Thoracic aorta (tissue), 2 donors: Measurements from ENCODE around the gene LHB. TPM values are rescaled to one million over a fixed set of nuclear protein-coding genes. Genes with fewer than 3 reads are reported as not detected.

Source experiments
- ATAC-seq: fragments of 150-250 bp; one replicate; pipeline ENCODE4 v1.8.0; 2017; ENCODE audit warnings: low read depth; ENCODE audit not compliant: insufficient number of reproducible peaks, low FRiP score
- DNase-seq: peaks from one replicate; pipeline ENCODE4 v3.0.0-alpha.2; 2020; ENCODE audit warnings: low spot score
- H3K27ac ChIP-seq, 2 donors: fragments of 200-600 bp; sonication (generic); 1 replicate in 1 of 2; 2 replicates in 1 of 2; pipeline ENCODE4 v1.5.1; 2016; ENCODE audit warnings: mild to moderate bottlenecking in 2 of 2, moderate library complexity in 2 of 2
- H3K27me3 ChIP-seq: fragments of 200-600 bp; sonication (generic); replicated peaks from 2 replicates; pipeline ENCODE4 v1.6.0; 2016; ENCODE audit warnings: mild to moderate bottlenecking; ENCODE audit not compliant: insufficient read depth
- H3K36me3 ChIP-seq: fragments of 200-600 bp; sonication (generic); one replicate; pipeline ENCODE4 v1.5.1; 2016
- H3K4me1 ChIP-seq, 2 donors: fragments of 200-600 bp; sonication (generic); 1 replicate in 1 of 2; 2 replicates in 1 of 2; pipeline versions ENCODE4 v1.5.1 to v1.6.0; 2016; ENCODE audit warnings: low read depth in 2 of 2, mild to moderate bottlenecking in 1 of 2; ENCODE audit not compliant: control insufficient read depth in 1 of 2
- H3K4me3 ChIP-seq: fragments of 200-600 bp; sonication (generic); 2 replicates; pipeline ENCODE4 v1.5.1; 2016; ENCODE audit warnings: mild to moderate bottlenecking
- H3K9me3 ChIP-seq: fragments of 200-600 bp; sonication (generic); 2 replicates; pipeline ENCODE4 v1.5.1; 2016
- CTCF ChIP-seq: fragments of 200-600 bp; sonication (generic); IDR thresholded peaks from one replicate; pipeline ENCODE4 v1.5.1; 2019; ENCODE audit warnings: antibody characterized with exemption
- total RNA-seq, 2 donors: library from RNA; depleted of rRNA; stranded (reverse); fragments of >200 nt; gene quantifications; one replicate each; pipeline versions ENCODE4 v1.1.0 to v1.2.3, GENCODE V29; 2016

The LHB gene
- total RNA-seq, 2 donors from 2014 or later = not detected

GRCh38 chr19:49017666-49018351, 918 bp upstream of the LHB start:
- Histone ChIP-seq H3K9me3 (no peaks in the 10 kb centered on the region), H3K27me3 (no peaks in the 10 kb centered on the region), H3K4me1 (peaks cover 15 to 24% of the 10 kb centered on the region in 2 donors), H3K27ac (no peak overlapping the region), H3K4me3 (peak overlapping the region; percentile 73), H3K36me3 (peaks cover 5% of the 10 kb centered on the region)
- TF ChIP-seq CTCF = peak; percentile 54
- no peak for DNase-seq
- ATAC-seq = no peak

GRCh38 chr19:49016067-49016839, 638 bp downstream of the LHB start:
- no peaks in the 10 kb centered on the region for H3K9me3 ChIP-seq
- H3K27ac ChIP-seq = no peak overlapping the region
- H3K4me1 ChIP-seq = peaks cover 15 to 24% of the 10 kb centered on the region in 2 donors
- peaks cover 12% of the 10 kb centered on the region for H3K36me3 ChIP-seq
- ATAC-seq = no peak
- no peaks in the 10 kb centered on the region for H3K27me3 ChIP-seq
- H3K4me3 ChIP-seq = no peak overlapping the region
- DNase-seq = no peak
- no peak for TF ChIP-seq CTCF

GRCh38 chr19:49014870-49015255, 2.0 kb downstream of the LHB start:
- no peak for TF ChIP-seq CTCF
- no peaks in the 10 kb centered on the region for H3K9me3 ChIP-seq
- no peak for DNase-seq
- peaks cover 15 to 24% of the 10 kb centered on the region in 2 donors for H3K4me1 ChIP-seq
- peaks cover 25% of the 10 kb centered on the region for H3K36me3 ChIP-seq
- ATAC-seq = no peak
- H3K4me3 ChIP-seq = no peak overlapping the region
- no peaks in the 10 kb centered on the region for H3K27me3 ChIP-seq
- H3K27ac ChIP-seq = no peak overlapping the region

GRCh38 chr19:49014123-49014869, 2.6 kb downstream of the LHB start:
- peaks cover 29% of the 10 kb centered on the region for H3K36me3 ChIP-seq
- no peaks in the 10 kb centered on the region for H3K9me3 ChIP-seq
- peaks cover 11 to 20% of the 10 kb centered on the region in 2 donors for H3K4me1 ChIP-seq
- H3K27me3 ChIP-seq = no peaks in the 10 kb centered on the region
- ATAC-seq (no peak), DNase-seq (no peak)
- no peak overlapping the region for H3K4me3 ChIP-seq
- TF ChIP-seq CTCF = no peak
- H3K27ac ChIP-seq = no peak overlapping the region

- DNase-seq = no peak
- Histone ChIP-seq H3K9me3 (no peaks in the 10 kb centered on the region), H3K4me1 (no peaks in the 10 kb centered on the region), H3K36me3 (peaks cover 41% of the 10 kb centered on the region), H3K4me3 (no peak overlapping the region), H3K27ac (no peak overlapping the region), H3K27me3 (no peaks in the 10 kb centered on the region)
- ATAC-seq = no peak
- TF ChIP-seq CTCF = no peak
Observed at GRCh38 chr19:49011194-49011593, 5.7 kb downstream of the LHB start.
